Pancreas (tissue), 10 donors: ENCODE results near the gene OPCML. TPM values are rescaled to one million over a fixed set of nuclear protein-coding genes. Genes with fewer than 3 reads are reported as not detected.

Experiments
- ATAC-seq, 4 donors: fragments of 200-7000 bp; cut with Tn5 transposase; one replicate each; pipeline versions ENCODE4 v1.8.0 to v1.9.1; 2020; ENCODE audit warnings: mild to moderate bottlenecking in 4 of 4, moderate library complexity in 4 of 4
- DNase-seq, 6 donors: peaks; one replicate each; pipeline ENCODE4 v3.0.0-alpha.2; 2020
- FAIRE-seq: peaks from 2 replicates; lab custom pipeline; 2012; peaks lifted over from hg19 to GRCh38; lab: Jason Lieb, UNC
- H3K27ac ChIP-seq, 4 donors: fragments of 200-600 bp; sonication (generic); 1 replicate in 3 of 4; 2 replicates in 1 of 4; pipeline versions ENCODE4 v1.5.0 to v1.8.0; 2020
- H3K27me3 ChIP-seq, 4 donors: fragments of 200-600 bp; one replicate each; pipeline ENCODE4 v1.8.0; 2021
- H3K36me3 ChIP-seq, 3 donors: fragments of 200-600 bp; sonication (generic) in 1 of 3; one replicate each; pipeline versions ENCODE4 v1.5.0 to v1.8.0; 2020 to 2021
- H3K4me1 ChIP-seq, 3 donors: fragments of 200-600 bp; one replicate each; pipeline ENCODE4 v1.8.0; 2021
- H3K4me3 ChIP-seq, 4 donors: fragments of 200-600 bp; sonication (generic) in 2 of 4; one replicate each; pipeline versions ENCODE4 v1.5.0 to v1.8.0; 2020 to 2021
- H3K9me3 ChIP-seq, 4 donors: fragments of 200-600 bp; one replicate each; pipeline ENCODE4 v1.8.0; 2021
- CTCF ChIP-seq, 4 donors: fragments of 200-600 bp; sonication (generic) in 3 of 4; IDR thresholded peaks; one replicate each; pipeline versions ENCODE4 v1.5.0 to v1.8.0; 2021; ENCODE audit warnings: antibody characterized with exemption in 4 of 4
- WGBS, 2 donors: extraction: QIAGEN DNeasy Blood & Tissue Kit; methylation state at CpG; one replicate each; pipeline ENCODE4 v1.1.7; 2013; 5-methylcytosine and 5-hydroxymethylcytosine counted together
- intact Hi-C, 3 donors: fragments of 100-400 bp; cut with DNase I; formaldehyde crosslinking; loops; one replicate each; pipeline versions ENCODE4 v1.11.1 to v1.14.2; 2022
- polyA plus RNA-seq, 2 donors: library from polyadenylated mRNA; stranded (reverse); fragments of 200-250 nt; gene quantifications; one replicate each; pipeline ENCODE4 v1.2.3, GENCODE V29; 2013
- total RNA-seq, 6 donors: library from RNA; stranded (reverse); fragmentation: NEBNext Ultra II Directional in 4 of 6; extraction: Animal tissue kit (Norgen Biotek cat#: 25700) in 4 of 6; gene quantifications; one replicate each; pipeline versions ENCODE4 v1.2.1 to v1.2.4, GENCODE V29; 2021 to 2023
- donor health status: healthy with polysubstance abuse.
- donor health status: DM: no; HTN: no; CAD: no; lungs with moderate emphysema.
- donor health status: DM: no; HTN: no; CAD: no.
- donor health status: control.
- donor health status: control.
- donor health status: Bipolar disorder and iron deficiency.
- donor health status: DM: yes; HTN: yes; CAD: no.
- donor health status: DM: no; HTN: no; CAD: no.
- donor health status: DM: no; HTN: no; CAD: no.
- donor health status: DM: yes; HTN: yes; CAD: no.

Gene OPCML
- total and polyA plus RNA-seq, 8 donors = 0.05 to 0.31 (median 0.19) TPM

DNA sequence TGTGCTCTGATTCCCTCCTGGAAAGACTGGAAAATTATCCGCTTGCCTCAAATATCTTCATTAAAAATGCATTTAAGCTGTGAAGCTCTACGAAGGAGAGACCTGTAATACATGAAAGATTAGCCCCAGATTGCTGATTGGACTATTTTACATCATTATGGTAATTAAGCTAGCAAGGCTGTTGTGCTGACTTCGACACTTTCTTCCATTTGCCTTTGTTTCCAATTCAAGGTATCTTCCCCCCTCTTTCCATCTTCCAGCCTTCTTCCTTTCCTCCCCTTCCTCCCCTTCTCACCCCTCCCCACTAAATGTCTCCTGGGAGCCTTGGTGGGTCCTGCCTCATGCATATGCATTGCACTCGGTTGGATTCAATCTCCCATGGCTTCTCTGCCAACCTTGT is 710.8 kb downstream of the OPCML start:
- no peak for DNase-seq

GRCh38 chr11:132821014-132821413 is 711.3 kb downstream of the OPCML start:
- no peak for TF ChIP-seq CTCF (IDR thresholded peaks at IDR 0.05)
- H3K36me3 ChIP-seq = no peaks in the 10 kb centered on the region
- no peak overlapping the region for H3K4me3 ChIP-seq
- intact Hi-C loops = no loop called here
- no peak for DNase-seq
- no peaks in the 10 kb centered on the region for H3K9me3 ChIP-seq
- no peaks in the 10 kb centered on the region for H3K4me1 ChIP-seq
- ATAC-seq = no peak
- H3K27ac ChIP-seq = no peak overlapping the region
- H3K27me3 ChIP-seq = peaks cover 0 to 5% (median 0%) of the 10 kb centered on the region in 4 donors
- WGBS, 2 donors = 35 to 47% methylated on average over 1 of the region's 1 CpG
- no peak for FAIRE-seq

More for the DNA sequence above, 710.8 kb downstream of the OPCML start:
- FAIRE-seq = no peak
- no peak for ATAC-seq
- no peak overlapping the region for H3K27ac ChIP-seq
- H3K27me3 ChIP-seq = peaks cover 0 to 5% (median 0%) of the 10 kb centered on the region in 4 donors
- H3K36me3 ChIP-seq = no peaks in the 10 kb centered on the region
- no peak overlapping the region for H3K4me3 ChIP-seq
- TF ChIP-seq CTCF (IDR thresholded peaks at IDR 0.05) = no peak
- H3K9me3 ChIP-seq = no peaks in the 10 kb centered on the region
- WGBS, 2 donors = 50 to 58% methylated on average over 4 of the region's 4 CpGs
- intact Hi-C loops = no loop called here
- H3K4me1 ChIP-seq = no peaks in the 10 kb centered on the region

DNA sequence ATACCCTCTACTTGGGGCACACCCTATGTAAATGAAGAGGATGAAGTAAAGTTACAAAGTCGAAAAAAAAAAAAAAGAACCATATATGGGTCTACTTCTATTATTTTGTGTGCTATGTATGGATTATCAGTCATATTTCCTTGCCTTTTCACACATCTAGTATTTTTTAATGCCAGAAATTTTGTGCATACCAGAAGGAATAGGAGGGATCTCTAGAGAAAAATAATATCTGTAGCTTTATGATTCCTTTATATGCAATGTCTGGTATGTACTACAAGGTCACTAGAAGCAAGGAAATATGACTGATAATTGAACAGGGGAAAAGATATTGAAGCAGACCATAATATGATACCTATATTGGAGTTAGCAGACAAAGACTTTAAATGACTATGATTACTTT is 713.4 kb downstream of the OPCML start:
- H3K4me3 ChIP-seq = no peak overlapping the region
- no peak for TF ChIP-seq CTCF (IDR thresholded peaks at IDR 0.05)
- 38 to 50% methylated on average over 1 of the region's 1 CpG for WGBS, 2 donors
- no peaks in the 10 kb centered on the region for H3K36me3 ChIP-seq
- peaks cover 0 to 5% (median 0%) of the 10 kb centered on the region in 4 donors for H3K27me3 ChIP-seq
- ATAC-seq (no peak), FAIRE-seq (no peak), DNase-seq (no peak)
- H3K4me1 ChIP-seq = no peaks in the 10 kb centered on the region
- no peaks in the 10 kb centered on the region for H3K9me3 ChIP-seq
- intact Hi-C loops = no loop called here
- no peak overlapping the region for H3K27ac ChIP-seq

GRCh38 chr11:132817387-132817786 is 714.9 kb downstream of the OPCML start:
- H3K4me1 ChIP-seq = no peaks in the 10 kb centered on the region
- no peak overlapping the region for H3K4me3 ChIP-seq
- no peaks in the 10 kb centered on the region for H3K36me3 ChIP-seq
- no peak for FAIRE-seq
- intact Hi-C loops = no loop called here
- DNase-seq = no peak
- H3K9me3 ChIP-seq = no peaks in the 10 kb centered on the region
- ATAC-seq = no peak
- TF ChIP-seq CTCF (IDR thresholded peaks at IDR 0.05) = no peak
- H3K27ac ChIP-seq = no peak overlapping the region
- WGBS, 2 donors = 85 to 86% methylated on average over 1 of the region's 1 CpG
- H3K27me3 ChIP-seq = peaks cover 0 to 5% (median 2%) of the 10 kb centered on the region in 4 donors

DNA sequence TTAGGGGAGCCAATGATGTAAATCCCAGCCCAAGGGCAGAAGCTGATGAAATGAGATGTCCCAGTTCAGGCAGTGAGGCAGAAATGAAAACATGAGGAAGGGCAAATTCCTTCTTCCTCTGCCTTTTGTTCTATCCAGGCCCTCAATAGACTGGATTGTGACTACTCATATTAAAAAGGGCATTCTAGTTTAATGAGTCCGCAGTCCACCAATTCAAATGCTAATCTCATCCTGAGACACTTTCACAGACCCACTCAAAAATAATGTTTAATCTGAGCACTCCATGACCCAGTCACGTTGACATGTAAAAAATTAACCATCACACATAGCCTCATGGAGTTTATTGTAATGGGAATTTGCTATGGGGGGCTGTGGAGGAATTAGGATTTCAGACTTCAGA is 717.9 kb downstream of the OPCML start:
- H3K27ac ChIP-seq = no peak overlapping the region
- no peak overlapping the region for H3K4me3 ChIP-seq
- intact Hi-C loops = no loop called here
- H3K4me1 ChIP-seq = no peaks in the 10 kb centered on the region
- H3K27me3 ChIP-seq = peaks cover 0 to 5% (median 2%) of the 10 kb centered on the region in 4 donors
- H3K9me3 ChIP-seq = no peaks in the 10 kb centered on the region
- no peak for TF ChIP-seq CTCF (IDR thresholded peaks at IDR 0.05)
- H3K36me3 ChIP-seq = no peaks in the 10 kb centered on the region
- WGBS, 2 donors = 50 to 51% methylated on average over 2 of the region's 2 CpGs
- FAIRE-seq = no peak
- ATAC-seq = no peak
- no peak for DNase-seq
